IMR-90 (cell line): ENCODE data around the gene BLVRA.

Source experiments
- CHD1 ChIP-seq: IDR thresholded peaks from 2 replicates; pipeline ENCODE4 v1.6.1; 2012; ENCODE audit warnings: low read depth, low read length, improper control_type of control experiment
- CTCF ChIP-seq: conservative IDR thresholded peaks from 2 replicates; pipeline ENCODE4 v1.5.1; 2012; ENCODE audit warnings: mild to moderate bottlenecking, low read depth, low read length, improper control_type of control experiment
- RFX5 ChIP-seq: IDR thresholded peaks from 2 replicates; pipeline ENCODE4 v1.8.0; 2012; ENCODE audit warnings: low read depth, mild to moderate bottlenecking, low read length, moderate library complexity
- USF2 ChIP-seq: fragments of 150-350 bp; IDR thresholded peaks from 2 replicates; pipeline ENCODE4 v1.6.1; 2017; ENCODE audit warnings: mild to moderate bottlenecking, antibody characterized with exemption, low read length, low read depth

DNA sequence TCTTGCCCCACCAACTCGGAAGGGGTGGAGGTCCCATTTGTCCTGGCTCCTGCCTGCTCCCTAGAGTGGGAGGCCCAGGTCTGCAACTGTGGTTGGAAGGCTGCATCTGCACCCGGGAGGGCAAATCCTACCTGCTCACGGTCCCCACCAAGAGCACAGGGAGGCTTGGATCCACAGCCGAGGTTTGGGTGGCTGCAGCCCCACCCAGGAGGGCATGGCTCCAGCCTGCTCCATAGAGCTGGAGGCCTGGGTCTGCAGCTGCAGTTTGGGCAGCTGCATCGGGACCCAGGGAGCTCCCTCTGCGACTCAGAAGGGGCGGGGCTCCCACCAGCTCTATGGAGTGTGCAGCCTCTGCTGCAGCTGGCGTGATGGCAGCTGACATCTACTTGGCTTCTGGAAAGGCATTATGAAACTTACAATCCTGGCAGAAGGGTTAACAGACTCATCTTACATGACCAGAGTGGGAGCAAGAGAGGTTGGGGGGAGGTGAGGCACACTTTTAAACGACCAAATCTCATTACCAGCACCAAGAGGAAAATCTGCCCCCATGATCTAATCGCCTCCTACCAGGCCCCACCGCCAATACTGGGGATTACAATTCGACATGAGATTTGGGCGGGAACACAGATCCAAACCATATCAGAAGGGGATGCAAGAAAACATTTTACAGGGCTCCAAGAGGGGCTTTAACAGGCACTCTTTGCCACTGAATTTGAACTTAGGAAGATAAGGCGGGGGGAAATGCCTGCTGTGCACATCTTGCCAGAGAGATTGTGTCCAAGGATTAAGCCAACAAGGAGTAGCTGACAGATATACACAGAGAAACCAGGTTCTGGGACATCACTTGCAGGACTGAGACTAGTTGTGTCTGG, 8.2 kb upstream of the BLVRA start:
- TF ChIP-seq CTCF (no peak), CHD1 (no peak), USF2 (no peak), RFX5 (no peak)
